GM18499 (cell line): ENCODE data around the gene SIRPB2.

Experiments
- ATAC-seq: cut with Tn5 transposase; IDR thresholded peaks from one replicate; pipeline ENCODE4 v1.9.1; 2021; ENCODE audit warnings: moderate number of reproducible peaks; ENCODE audit not compliant: insufficient read depth, unreplicated experiment

Gene SIRPB2

DNA sequence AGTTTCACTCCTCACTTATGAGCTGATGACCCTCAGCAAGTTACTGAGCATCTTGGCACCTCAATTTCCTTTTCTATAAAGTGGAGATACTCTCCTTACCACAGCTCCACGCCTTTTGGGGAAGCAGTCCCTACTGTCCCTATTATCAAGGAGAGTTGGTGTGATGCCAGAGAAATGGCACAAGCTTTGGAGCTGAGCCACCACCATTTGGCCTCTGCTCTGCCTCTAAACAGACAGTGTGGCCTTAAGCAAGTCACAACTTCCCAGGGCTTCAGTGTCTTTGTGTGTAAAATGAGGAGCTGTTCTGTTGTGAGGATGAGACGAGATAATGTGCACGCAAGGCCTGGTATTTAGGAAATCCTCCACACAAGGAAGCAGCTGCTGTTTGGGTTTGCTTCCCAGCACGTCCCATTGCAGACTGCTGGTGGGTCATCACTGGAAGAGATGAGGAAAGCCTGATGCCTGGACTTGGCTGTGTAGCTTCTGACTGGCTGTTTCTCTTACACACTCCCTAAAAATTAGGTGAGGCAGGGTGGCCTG is 43.1 kb downstream of the SIRPB2 start:
- no peak for ATAC-seq

- no peak for ATAC-seq
These were observed 44.7 kb downstream of the SIRPB2 start for GRCh38 chr20:1446536-1446935.

GRCh38 chr20:1443085-1443484 is 48.1 kb downstream of the SIRPB2 start:
- ATAC-seq = no peak

- no peak for ATAC-seq
These were observed 48.9 kb downstream of the SIRPB2 start for GRCh38 chr20:1442304-1442703.

DNA sequence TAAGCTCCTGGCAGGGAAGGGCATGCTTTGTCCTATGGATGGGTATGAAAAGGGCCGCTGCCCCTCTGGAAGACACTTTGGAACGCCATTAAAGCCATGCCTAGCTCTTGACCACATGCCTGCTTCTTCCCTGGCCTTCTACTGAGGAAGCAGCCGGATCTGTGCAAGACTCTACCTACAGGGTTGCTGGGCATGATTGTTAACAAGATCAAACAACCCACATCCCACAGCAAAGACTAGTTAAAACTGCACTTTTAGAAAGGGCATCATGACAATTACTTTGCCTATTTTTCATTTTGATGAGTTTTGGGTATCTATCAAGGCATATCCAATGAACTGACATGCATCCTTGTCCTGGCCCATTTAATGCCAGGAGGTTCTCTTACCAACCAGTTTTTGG is 50.1 kb downstream of the SIRPB2 start:
- ATAC-seq = no peak

- no peak for ATAC-seq
These were observed 51.2 kb downstream of the SIRPB2 start for GRCh38 chr20:1440024-1440423.

GRCh38 chr20:1438361-1438760 is 52.9 kb downstream of the SIRPB2 start:
- ATAC-seq = no peak

GRCh38 chr20:1437235-1437904 is 53.9 kb downstream of the SIRPB2 start:
- no peak for ATAC-seq

DNA sequence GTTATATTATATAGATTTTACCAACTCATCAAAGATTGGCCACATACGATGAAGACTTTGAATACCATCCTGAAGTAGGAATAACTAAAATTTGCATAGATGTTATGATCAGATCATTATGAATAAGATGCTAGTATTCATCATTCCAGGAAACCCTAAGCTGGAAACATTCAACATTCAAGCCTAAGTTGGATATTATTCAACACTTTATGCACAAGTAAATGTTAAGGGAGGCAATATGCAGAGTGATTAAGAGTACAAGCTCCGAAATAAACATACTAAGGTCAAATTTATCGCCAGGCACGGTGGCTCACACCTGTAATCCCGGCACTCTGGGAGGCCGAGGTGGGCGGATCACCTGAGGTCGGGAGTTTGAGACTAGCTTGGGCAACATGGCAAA is 55.0 kb downstream of the SIRPB2 start:
- ATAC-seq = no peak

DNA sequence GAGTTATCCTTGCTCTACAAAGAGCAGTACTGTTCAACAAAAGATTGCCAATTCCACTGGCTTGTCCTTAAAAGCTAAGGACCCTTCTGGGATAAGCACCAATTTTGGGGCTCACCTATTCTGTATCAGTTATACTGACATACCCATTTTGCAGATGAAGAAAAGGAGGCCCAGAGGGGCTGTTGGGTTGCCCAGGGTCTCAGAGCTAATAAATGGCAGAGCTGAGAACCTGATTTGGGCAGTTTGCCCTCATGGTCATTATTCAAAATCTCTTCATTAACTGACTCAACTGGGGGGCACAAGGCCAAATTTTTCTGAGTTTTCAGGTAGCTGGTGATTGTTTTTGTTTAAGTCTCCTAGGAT is 55.9 kb downstream of the SIRPB2 start:
- no peak for ATAC-seq

DNA sequence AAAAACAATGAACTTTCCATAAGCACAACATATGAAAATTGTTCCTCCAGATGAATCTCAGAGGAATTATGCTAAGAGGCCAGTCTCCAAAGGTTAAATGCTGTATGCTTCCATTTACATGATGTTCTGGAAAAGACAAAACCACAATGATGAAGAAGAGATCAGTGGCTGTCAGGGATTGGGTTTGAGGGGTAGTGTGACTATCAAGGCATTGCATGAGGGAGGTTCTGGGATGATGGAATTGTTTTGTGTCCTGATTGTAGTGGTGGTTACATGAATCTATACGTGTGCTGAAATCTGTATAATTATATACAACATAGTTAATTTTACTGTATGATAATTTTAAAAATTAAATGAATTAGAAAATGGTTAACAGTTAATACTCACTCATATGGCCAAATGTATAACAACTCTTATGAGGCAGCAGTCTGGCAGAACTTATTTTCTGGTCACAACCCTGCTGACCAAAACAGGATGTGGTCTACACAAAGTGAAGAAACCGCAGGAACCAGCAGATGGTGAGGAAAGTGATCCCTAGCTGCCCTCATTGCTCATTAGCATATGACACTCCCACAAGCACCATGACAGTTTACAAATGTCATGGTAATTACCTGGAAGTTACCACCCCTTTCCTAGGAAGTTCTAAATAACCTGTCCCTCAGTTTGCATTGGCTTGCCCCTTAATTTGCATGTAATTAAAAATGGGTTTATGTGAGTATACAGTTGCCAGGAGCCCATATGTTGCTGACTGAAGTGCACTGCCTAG is 56.5 kb downstream of the SIRPB2 start:
- ATAC-seq = peak; percentile 89

DNA sequence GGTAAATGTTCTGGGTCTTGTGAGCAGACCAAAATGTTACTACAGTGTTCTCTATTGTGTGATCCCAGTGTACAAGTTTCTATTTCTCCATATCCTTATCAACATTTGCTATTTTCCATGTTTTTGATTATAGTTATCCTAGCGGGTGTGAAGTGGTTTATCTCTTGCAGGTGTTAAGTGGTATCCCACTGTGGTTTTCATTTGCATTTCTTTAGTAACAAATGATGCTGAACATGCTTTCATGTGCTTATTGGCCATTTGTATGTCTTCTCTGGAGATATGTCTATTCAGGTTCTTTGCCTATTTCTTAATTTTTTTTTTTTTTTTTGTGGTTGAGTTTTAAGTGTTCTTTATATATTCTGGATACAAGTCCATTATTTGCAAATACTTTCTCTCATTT is 60.1 kb downstream of the SIRPB2 start:
- ATAC-seq = no peak

GRCh38 chr20:1430004-1430451 is 61.2 kb downstream of the SIRPB2 start:
- ATAC-seq = no peak

GRCh38 chr20:1429143-1429728 is 62.0 kb downstream of the SIRPB2 start:
- ATAC-seq = no peak

GRCh38 chr20:1427457-1428054 is 63.7 kb downstream of the SIRPB2 start:
- no peak for ATAC-seq

- ATAC-seq = no peak
These were observed 64.9 kb downstream of the SIRPB2 start for GRCh38 chr20:1426231-1426849.
